GM10847 (cell line): Measurements from ENCODE around the gene TRIP13.

Source experiments
- POLR2A ChIP-seq: IDR thresholded peaks from 2 replicates; pipeline ENCODE4 v1.6.1; 2011; ENCODE audit not compliant: insufficient read length; ENCODE audit errors: extremely low read depth

The TRIP13 gene

DNA sequence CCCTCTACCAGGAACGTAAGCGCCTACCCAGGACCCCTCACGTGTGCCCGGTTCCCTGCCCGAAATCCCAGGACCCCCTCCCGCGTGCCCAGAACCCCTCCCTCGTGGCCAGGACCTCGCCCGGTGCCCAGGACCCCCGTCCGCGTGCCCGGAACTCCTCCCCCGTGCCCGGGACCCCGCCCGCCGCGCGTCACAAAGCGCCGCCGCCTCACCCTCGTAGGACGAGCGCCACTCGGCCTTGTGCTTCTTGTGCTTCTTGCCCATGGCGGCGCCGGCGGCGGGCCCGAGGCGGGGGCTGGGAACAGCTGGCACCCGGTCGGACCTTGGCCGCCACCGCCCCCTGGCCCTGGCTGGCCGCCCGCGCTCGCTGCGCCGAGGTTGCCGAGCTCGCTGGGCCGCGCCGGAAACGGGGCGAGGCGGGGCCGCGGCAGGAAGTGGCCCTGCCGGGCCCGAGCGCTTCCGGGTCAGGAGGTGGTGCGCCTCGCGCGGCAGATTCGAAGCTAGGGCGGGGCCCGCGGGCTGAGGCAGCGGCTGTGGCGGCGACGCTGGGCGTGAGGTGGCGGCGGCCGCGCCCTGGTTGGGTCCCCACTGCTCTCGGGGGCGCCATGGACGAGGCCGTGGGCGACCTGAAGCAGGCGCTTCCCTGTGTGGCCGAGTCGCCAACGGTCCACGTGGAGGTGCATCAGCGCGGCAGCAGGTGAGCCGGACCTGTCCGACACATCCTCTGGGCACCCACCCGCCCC lies at the start of gene TRIP13, which contains the start of gene BRD9:
Gene TRIP13 (plus strand): TSS at position 491 of the 743 bp plus-strand sequence. CDS start 115 bp downstream, at position 606.
Gene BRD9 (minus strand): TSS at position 408 of the 743 bp plus-strand sequence. CDS start 144 bp downstream, at position 264.
- TF ChIP-seq POLR2A, result peak; percentile 76

GRCh38 chr5:848671-849111 lies 44.0 kb upstream of the TRIP13 start:
- TF ChIP-seq POLR2A, result no peak

DNA sequence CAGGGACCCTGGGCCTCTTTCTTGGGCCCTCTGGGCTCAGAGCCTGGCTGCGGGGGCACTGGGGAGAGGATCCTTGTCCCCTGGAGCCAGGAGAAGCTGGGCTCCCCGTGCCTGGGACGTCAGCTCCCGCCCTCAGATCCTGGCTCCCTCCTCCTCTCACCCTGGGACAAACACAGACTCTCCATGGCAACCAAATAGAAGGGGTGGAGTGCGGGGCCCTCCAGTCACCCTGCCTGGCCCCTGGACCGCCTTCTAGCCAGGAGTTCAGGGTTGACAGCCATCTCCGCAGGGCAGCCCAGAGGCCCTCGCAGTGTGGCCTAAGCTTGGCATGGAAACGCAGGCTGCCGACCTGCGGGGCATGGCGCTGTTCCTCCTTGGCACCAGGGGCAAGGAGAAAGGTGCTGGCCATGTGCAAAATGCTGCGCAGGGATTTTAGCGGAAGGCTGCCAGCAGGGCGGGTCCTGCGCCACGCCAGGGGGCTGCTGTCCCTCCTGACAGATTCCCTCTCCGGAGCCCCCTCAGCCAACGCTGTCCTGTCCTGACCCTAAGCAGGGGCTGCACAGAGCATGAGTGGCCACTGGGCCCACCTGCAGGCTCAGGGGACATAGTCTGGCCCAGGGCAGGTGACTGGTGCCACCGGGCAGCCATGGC lies 42.9 kb upstream of the TRIP13 start:
- TF ChIP-seq POLR2A, result no peak

- no peak for TF ChIP-seq POLR2A
These were observed 42.1 kb upstream of the TRIP13 start, which contains the start of gene ZDHHC11 for GRCh38 chr5:850511-851006. Gene ZDHHC11 (minus strand): TSS chr5:850986. CDS start chr5:850602, 384 bp downstream.

- TF ChIP-seq POLR2A, result no peak
These were observed 41.6 kb upstream of the TRIP13 start for GRCh38 chr5:851076-851475.

GRCh38 chr5:851553-851952 lies 41.1 kb upstream of the TRIP13 start:
- no peak for TF ChIP-seq POLR2A

DNA sequence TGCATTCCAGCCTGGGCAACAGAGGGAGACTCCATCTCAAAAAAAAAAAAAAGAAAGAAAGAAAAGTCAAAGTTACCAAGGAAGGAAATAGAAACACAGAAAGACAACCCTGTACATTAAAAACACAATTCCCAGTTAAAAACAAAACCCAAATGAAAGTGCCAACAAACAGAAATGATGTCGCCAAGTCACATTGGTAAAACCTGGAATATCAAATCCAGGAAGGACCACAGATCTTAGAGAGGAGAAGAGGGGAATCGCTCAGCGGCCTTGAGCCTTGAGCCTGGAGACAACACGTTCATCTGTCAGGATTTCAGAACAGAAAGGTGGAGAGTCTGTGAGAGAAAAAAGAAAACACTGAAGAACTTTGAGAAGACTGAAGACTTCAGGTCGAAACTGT lies 40.7 kb upstream of the TRIP13 start:
- TF ChIP-seq POLR2A, result no peak

- TF ChIP-seq POLR2A, result no peak
These were observed 40.0 kb upstream of the TRIP13 start for GRCh38 chr5:852431-853401.

- TF ChIP-seq POLR2A, result no peak
These were observed 38.5 kb upstream of the TRIP13 start for GRCh38 chr5:854217-854616.

- no peak for TF ChIP-seq POLR2A
These were observed 37.5 kb upstream of the TRIP13 start for GRCh38 chr5:854966-855743.

- TF ChIP-seq POLR2A, result no peak
These were observed 36.7 kb upstream of the TRIP13 start for GRCh38 chr5:855771-856530.

DNA sequence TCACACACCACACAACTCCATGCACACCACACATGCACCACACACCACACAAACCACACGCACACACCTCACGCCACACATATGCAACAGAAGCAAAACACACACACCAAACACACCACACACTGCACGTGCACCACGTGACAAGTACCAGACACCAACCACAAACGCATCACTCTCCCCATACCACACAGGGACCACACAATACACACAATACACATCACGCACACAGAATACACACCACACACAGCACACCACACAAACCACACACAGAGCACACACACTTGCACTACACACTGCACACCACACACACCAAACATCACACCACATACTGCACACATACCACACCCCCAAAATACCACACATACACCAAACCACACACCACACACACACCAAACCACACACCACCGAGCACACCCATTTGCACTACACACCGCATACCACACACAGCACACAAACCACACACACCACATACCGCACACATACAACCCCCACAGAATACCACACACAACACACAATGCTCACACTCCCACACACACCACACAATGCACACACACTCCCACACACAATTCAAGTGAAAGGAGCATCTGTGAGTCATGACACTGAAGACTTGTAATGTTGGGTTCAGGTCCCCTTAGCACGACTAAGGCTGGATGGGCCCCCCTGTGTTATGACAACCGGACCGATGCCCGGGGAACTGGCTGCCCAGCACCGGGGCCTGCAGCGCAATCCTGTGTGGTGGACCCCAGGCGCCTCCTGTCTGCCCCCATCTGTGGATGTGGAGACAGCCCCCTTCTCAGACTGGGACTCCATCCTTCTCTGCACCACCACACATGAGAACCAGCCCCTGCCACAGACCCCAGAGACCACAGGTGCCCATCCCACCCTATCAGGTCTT lies 35.9 kb upstream of the TRIP13 start:
- no peak for TF ChIP-seq POLR2A

- TF ChIP-seq POLR2A, result no peak
These were observed 34.0 kb upstream of the TRIP13 start for GRCh38 chr5:858726-859125.

- TF ChIP-seq POLR2A, result no peak
These were observed 33.3 kb upstream of the TRIP13 start for GRCh38 chr5:859391-859790.
